NCI-H146 treated with DMSO at 0.1 percent for 48 hours (cell line): ENCODE data around the gene RPL10A.

ENCODE experiments used
- DNase-seq: peaks from one replicate; lab custom pipeline; 2025; ENCODE audit not compliant: unreplicated experiment; lab: John Stamatoyannopoulos, UW

Gene RPL10A

DNA sequence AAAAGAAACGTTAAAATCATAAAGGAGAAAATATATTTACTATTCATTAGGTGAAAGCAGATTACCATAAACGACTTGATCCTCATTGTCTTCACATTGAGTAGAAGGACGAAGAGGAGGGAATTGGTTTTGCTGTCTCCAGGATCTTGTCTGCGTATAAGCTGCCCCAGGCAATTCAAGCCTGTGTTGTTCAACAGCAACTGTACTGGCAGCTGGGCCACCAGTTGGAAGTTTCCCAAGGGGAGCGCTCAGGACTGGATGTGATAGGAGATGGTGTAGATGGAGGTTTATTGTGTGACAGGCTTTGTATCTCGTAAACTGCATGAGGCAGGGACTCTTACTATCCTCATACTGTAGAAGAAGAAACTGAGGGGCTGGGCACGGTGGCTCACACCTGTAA, 20.0 kb upstream of the RPL10A start:
- no peak for DNase-seq

DNA sequence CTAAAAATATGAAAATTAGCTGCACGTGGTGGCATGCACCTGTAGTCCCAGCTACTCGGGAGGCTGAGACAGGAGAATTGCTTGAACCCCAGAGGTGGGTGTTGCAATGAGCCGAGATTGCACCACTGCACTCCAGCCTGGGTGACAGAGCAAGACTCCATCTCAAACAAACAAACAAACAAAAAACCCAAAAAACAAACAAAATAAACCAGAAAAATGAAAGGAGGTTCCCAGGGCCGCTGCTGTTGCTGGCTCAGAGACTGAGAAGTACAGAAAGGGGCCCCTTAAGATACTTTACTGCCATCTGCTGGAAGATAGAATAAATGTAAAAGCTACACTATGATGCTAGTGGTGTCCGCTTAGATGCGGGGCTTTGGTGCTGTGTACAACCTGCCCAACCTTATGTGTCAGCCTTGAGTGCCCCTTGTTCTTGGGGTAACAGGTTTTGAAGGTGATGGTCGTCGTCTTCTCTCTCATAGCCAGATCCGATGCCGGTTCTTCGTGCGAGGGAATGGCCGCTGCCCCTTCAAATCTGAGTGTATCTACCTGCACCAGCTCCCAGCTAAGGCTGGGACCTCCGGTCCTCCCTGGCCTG, 18.8 kb upstream of the RPL10A start:
- DNase-seq: peak; percentile 56

DNA sequence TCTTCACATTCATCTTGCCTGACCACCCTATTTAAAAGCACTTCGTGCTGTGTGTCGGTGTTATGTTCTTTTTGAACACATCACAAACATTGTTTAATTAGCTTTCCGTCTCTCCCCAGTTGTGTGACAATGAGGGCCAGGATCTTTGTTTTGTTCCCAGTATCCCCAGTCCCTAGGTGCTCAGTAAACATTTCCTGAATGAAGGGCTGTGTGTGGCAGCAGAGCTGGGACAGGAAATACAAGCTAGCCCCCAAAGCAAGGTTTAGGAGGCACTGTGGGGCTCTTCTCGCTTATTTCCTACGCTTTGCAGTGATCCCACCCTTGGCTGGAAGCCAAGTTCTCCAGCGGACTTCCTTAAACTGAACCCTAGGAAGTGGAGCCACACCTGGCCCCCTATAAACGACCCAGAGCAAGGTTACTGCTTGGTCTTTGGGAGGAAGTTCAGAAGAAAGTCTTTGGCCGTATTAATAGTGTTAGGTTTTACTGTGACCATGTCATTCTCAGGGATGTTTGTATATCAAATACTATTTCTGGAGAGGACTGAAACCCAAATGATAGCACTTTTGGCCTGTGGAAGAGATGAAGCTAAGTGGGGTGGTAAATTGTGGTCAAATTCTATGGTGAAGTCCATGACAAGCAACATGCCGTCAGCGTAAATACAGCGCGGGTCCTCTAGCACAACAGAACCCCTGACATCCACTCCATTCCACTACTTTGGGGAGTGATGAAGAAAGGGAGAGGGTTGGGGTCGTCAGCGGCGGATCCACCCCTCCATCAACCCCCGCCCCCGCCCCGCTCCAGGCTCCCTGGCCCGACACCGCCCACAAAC, 16.6 kb upstream of the RPL10A start:
- DNase-seq: no peak

DNA sequence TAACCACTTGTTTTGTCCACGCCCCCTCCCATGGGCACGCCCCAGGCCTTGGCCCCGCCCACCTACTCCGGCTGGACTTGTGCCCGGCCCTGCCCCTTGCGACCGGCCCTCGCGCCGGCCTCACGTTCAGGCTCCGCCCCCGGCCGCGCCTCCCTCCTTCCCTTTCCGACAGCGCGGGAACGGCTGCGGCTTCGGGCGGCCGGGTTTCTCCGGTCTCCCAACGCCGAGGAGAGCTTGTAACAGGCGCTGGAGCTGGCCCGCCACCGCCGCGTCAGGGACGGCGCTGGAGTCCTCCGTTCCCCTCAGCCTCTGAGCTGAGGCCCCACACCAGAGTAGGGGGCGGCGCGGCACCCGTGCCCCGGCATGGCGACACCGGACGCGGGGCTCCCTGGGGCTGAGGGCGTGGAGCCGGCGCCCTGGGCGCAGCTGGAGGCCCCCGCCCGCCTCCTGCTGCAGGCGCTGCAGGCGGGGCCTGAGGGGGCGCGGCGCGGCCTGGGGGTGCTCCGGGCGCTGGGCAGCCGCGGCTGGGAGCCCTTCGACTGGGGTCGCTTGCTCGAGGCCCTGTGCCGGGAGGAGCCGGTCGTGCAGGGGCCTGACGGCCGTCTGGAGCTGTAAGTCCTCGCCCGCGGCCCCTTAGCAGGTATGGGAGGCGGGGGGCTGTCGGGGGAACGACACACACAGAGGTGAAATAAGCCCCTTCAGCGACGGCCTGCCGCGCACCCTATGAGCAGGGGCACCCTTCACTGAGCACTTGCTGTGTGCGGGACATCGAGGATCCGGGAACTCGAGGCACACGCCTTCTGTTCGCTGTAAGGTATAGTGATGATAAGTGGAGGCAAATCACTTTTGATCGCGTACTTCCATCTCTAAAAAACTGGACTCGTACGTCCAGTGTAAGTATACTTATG, 15.8 kb upstream of the RPL10A start, which contains the start of gene FANCE:
Gene FANCE (plus strand): TSS at position 156 of the 908 bp plus-strand sequence. CDS start 208 bp downstream, at position 364.
- peak; percentile 74 for DNase-seq

DNA sequence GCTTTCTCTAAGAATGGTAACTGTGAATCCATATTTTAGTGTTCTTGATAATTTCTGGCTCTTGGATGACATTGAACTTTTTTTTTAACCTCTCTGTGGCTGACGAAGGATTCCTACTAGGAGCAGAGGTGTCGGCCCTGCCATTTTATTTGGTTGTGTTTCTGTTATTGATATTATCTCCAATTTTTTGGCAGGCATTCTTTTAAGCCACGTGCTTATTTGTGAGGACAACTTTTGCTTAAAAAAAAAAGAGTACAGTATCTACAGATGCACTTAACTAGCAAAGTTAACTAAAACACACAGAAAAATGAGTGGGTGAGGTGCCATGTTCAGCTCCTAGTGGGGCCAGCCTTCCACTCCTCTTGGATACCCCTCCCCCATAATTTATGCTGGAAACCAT, 15.0 kb upstream of the RPL10A start:
- DNase-seq: no peak

DNA sequence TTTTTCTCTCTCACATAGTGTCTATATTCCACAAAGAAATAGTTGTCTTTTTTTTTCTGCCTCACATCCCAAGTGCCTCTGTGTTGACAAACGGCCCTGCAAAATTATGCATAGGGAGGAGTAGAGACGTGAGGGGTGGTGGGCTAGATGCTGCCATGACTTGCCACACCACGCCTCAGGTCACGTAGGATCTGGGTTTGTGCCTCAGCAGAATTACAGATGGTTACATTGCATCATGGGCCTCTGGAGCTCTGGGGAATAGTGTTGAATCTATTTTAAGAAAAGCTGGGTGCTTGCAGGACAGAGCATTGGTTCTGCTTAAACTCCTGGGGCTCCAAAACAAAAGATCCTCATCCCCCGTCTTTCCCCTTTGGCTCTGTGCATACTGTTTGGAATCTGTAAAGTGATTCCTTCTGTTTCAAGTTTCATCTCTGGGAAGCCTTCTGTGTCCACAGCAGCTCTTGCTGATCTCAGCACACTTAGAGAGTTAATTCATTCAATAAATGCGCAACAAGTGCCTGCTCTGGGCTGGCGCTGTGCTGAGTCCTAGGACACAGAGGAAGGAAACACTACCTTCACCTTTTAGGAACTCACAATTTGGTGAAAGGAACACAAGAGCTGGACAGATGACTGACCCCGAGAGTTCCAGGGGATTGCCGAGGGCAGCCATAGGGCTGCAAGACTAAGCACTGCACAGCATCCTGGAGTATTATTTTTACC, 13.7 kb upstream of the RPL10A start:
- DNase-seq: no peak

DNA sequence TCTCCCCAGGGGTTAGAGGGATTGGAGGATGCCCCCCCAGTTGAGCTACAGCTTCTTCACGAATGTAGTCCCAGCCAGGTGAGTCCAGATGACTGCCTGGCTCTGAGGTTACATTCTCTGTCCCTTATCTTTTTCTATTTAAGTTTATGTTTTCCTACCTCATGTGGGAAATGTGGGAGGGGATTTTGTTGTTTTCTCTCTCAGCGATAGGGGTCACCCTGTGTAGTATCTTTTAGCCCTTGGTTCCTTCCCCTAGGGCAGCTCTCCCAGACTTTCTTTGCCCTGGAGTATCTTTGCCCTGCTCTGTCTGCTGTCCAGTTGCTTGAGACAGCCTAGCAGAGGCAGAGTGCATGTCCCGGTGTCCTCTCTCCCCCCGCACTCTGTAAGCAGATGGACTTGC, 10.3 kb upstream of the RPL10A start:
- DNase-seq: no peak

DNA sequence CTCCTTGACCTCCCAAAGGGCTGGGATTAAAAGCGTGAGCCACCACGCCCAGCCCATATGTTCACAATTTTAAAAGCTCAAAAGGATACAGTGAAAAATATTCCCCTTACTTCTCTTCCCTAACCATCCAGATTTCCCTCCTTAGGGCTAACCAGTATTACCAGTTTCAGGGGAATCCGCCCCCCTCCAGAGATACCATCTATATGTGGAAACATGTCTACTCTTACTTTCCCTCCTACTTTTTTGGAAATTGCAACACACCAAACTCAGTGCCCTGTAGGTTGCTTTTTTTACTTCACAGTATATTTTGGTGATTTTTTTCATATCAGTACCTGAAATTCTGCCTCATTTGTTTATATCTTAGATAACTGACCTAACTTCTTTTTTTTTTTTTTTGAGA, 6.9 kb upstream of the RPL10A start:
- DNase-seq: no peak

DNA sequence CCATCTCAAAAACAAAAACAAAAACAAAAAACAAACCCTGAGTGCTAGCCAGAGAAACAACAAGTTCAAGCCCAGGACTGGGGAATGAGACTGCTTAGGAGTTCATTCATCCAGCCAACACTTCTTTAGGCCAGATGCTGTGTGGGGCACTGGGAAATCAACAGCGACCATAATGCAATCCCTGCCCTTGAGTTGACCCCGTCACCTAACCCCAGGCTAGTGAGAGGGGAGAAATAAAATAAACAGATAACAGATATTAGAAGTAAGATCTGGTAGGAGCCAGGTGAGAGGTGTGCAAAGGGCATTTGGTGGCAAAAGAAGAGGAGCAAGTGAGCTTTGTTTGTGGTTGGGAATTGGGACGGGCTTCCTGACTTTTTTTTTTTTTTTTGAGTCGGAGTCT, 4.9 kb upstream of the RPL10A start:
- DNase-seq: no peak

DNA sequence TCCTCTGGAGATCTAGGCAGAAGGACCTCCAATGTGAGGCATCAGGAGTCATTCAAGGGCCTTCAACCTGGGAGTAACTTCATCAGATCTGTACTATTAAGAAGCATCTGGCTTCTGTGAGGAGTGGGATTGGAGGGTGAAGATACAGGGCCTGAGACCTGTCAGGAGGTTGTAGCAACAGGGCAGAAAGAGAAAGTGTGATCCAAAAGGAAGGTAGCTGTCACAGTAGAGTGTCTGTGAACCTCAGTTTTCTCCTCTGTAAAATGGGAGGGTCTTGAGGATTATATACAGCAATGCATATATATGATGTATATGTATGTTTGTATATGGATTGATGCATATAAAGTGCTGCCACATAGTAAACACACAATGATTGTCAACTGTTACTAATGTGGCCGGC, 2.6 kb upstream of the RPL10A start:
- no peak for DNase-seq

DNA sequence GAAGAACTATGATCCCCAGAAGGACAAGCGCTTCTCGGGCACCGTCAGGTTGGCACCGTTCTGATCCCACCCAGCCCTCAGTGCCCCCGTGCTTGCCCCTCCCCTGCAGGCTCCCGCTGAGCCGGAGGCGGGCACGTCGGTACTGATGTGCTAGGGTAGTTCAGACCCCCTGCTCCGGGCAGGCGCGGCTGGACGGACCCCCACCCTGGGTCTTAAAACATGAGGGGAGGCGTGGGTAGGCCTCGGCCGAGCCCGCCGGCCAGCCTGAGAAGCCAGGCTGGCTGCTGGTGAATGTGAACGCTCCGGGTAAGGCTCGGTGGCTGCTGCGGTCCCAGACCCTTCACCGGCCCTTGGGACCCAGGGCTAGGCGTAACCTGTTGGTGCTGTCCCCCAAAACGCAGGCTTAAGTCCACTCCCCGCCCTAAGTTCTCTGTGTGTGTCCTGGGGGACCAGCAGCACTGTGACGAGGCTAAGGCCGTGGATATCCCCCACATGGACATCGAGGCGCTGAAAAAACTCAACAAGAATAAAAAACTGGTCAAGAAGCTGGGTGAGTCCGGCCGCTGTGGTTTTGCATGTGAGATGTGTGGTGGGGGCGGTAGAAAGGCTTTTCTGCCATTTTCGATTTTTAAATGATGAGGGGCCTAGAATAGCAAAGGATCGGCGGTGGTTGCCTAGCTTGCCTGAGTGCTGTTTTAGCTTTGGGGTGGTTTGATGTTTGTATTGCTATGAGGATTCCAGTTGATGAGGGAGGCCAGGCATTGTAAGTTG, 964 bp downstream of the RPL10A start:
- no peak for DNase-seq

DNA sequence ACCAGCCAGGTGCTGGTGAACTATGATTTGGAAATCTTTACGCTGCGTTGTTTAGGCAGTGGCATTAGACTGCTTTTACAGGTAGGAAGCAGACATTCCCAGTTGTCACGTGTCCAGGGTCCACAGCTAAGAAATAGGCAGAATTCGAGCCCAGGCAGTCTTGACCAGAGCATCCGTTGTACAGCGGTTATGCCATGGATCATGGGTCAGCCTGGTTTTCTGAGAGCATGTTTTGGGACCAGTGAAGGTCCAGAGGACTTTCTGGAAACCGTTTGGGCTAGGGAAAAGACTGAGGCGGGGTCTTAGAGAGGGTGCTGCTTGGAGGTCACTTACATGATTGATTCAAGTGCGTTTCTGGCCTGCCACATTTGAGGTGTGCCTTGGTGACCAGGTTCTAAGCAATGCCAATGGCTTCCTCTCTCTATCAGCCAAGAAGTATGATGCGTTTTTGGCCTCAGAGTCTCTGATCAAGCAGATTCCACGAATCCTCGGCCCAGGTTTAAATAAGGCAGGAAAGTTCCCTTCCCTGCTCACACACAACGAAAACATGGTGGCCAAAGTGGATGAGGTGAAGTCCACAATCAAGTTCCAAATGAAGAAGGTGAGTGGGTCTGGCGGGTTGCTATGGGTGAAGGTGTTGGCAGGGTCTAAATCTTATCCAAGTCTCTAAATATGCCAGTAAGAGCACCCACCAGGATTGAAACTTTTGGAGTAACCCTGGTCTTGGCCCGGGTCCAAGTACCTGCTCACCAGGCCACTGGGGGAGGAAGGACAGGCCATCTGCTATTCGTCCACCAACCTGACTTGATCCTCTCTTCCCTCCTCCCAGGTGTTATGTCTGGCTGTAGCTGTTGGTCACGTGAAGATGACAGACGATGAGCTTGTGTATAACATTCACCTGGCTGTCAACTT, 1.8 kb downstream of the RPL10A start:
- DNase-seq: no peak

DNA sequence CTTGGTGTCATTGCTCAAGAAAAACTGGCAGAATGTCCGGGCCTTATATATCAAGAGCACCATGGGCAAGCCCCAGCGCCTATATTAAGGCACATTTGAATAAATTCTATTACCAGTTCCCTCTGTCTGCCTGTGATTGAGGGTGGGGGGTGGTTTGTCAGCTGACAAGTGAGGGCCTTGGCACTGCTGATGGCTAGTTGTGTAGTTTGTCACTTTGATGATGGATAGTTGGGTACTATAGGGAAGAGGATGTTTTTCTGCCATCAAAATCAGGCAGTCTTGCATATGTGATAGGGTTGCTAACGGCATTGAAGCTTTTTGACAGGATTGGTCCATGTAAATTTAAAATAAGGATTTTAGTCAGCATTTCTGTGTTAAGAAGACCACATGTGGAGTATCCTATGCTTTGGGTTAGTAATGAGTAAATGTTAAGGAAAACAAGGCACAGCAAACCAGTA, 2.5 kb downstream of the RPL10A start:
- no peak for DNase-seq

DNA sequence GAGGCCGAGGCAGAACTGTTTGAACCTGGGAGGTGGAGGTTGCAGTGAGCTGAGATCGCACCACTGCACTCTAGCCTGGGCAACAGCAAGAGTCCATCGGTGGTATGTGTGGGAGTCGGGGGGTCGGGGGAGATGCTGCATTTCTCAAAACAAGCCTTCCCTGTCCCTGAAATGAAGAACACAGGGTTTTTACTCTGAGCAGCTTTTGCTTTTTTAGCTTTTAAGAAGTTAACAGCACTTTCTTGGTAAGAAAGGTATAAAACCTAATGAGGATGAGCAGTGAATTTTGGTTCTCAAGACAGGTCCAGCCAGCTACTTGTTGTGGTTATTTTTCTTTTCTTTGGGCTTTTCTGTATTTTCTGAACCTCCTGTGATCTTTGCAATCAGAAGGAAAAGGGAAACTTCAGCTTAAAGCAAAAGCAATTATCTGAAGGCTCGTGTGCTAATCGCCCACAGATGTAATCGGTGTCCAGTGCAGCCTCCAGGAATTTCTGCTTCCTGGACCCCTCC, 3.7 kb downstream of the RPL10A start:
- no peak for DNase-seq

DNA sequence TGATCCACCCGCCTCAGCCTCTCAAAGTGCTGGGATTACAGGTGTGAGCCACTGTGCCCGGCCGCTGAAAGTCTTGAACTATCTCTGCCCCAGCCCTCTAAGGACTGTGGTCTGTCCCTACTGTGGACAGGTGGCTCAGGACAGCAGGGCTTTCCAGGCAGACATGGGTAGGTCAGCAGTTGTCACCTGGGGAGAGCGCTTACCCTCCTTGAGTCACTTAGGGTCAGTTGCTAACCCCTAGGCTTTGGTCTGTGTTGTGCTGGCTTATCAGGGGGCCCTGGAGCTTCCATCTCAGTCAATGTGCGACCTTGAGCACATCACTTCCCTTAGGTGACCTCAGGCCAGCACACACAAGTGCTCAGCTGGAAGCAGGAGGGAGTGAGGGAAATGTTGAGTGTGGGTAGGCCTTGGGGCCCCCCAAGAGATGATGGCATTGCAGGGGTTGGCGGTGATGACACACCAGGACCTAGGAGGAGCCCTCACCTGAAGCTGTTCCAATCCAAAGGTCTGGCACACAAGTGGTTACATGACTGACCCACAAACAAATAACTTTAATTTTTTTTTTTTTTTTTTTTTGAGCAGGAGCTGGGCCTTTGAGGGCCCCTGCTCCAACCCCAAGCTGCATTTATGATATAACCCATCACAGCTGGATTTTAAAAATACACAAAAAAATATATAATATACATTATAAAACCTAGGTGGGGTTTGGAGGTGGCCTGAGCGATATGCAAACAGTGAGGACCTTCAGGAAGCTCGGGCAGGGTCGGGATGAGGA, 5.1 kb downstream of the RPL10A start:
- no peak for DNase-seq

DNA sequence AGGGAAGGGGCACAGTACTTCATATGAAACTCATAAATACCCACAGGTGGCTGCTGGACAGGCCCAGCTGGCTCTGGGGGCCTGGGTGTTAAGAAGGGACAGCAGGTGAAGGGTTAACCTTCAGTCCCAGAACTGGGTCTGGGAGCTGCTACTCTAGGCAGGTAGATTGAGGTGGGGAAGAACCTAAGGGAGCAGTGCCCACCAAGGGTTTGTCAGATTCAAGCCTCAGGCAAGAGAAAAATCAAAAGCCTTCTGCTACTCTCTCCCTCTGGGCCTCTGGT, 5.6 kb downstream of the RPL10A start:
- DNase-seq: no peak

DNA sequence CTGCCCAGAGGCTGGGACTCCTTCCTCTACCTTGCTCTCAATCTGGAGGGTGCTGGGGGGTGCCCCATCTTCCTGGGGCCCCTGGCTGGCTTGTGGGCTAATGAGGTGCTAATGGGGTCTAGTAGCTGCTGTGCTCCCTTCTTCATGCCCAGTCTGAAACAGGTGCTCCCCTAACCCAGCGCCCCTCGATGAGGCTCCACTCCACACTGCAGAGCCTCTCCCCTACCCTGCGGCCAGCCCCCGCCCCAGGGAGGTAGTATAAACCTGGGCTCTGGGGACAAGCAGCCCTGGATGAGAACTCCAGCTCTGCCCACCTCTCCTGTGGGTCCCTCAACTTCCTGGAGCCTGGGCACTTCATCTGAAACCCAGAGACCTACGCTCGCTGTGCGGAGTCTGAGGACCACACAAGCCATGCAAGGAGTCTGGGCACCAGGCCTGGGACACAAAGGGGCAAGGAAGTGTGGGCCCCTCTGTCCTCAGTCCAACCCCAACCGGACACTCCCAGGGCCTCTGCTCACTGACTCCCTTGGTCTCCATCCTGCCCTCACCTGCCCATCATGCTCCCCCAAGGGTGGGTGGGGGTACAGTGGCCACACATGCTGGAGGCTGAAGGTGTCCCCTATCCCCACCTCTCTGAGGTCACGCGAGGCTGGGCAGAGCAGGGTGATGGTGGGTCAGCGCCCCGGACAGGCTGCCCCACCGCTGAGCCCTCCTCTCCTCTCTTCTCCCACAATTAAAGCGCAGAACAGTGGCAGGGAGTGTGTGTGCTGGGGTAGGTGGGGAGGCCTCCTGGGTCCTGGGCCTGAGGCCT, 6.1 kb downstream of the RPL10A start:
- DNase-seq: no peak
